Keratinocyte (primary cell): Measurements from ENCODE around the gene MCRIP2. TPM values are rescaled to one million over a fixed set of nuclear protein-coding genes. Genes with fewer than 3 reads are reported as not detected.

Experiments
- DNase-seq: peaks from one replicate; pipeline ENCODE4 v3.0.0-alpha.2; 2011; ENCODE audit warnings: low read depth, missing footprints, low spot score
- FAIRE-seq: peaks from 2 replicates; lab custom pipeline; 2011; peaks lifted over from hg19 to GRCh38; lab: Jason Lieb, UNC
- H2AFZ ChIP-seq: 2 replicates; pipeline ENCODE4 v1.6.0; 2012; ENCODE audit warnings: low read length, control low read depth, inconsistent platforms; ENCODE audit not compliant: control insufficient read depth
- H3K27ac ChIP-seq: 2 replicates; pipeline ENCODE4 v1.5.1; 2011; ENCODE audit warnings: low read length; ENCODE audit not compliant: control insufficient read depth, insufficient read depth
- H3K27me3 ChIP-seq: 3 replicates; pipeline ENCODE4 v1.6.0; 2011; ENCODE audit warnings: low read length; ENCODE audit not compliant: control insufficient read depth, insufficient read depth; ENCODE audit errors: extremely low read depth
- H3K36me3 ChIP-seq, 2 experiments: 2 replicates in 1 of 2; 3 replicates in 1 of 2; pipeline ENCODE4 v1.5.1; 2011; ENCODE audit warnings: low read length in 2 of 2, mild to moderate bottlenecking in 1 of 2; ENCODE audit not compliant: control insufficient read depth in 2 of 2, insufficient read depth in 2 of 2; ENCODE audit errors: extremely low read depth in 1 of 2
- H3K4me1 ChIP-seq: 3 replicates; pipeline ENCODE4 v1.5.1; 2011; ENCODE audit warnings: low read length; ENCODE audit not compliant: control insufficient read depth, insufficient read depth; ENCODE audit errors: extremely low read depth
- H3K4me2 ChIP-seq: 3 replicates; pipeline ENCODE4 v1.6.0; 2011; ENCODE audit warnings: low read depth, low read length; ENCODE audit not compliant: control insufficient read depth, insufficient read depth; ENCODE audit errors: extremely low read depth
- H3K4me3 ChIP-seq, 3 experiments: fragments of 200-600 bp in 1 of 3; sonication (generic) in 1 of 3; 2 replicates in 2 of 3; 3 replicates in 1 of 3; pipeline ENCODE4 v1.5.1; 2011 to 2016; ENCODE audit warnings: low read length in 3 of 3, mild to moderate bottlenecking in 3 of 3, control low read depth in 2 of 3, inconsistent platforms in 1 of 3, low read depth in 1 of 3, mixed read lengths in 1 of 3, mixed run types in 1 of 3, moderate library complexity in 1 of 3; ENCODE audit not compliant: control insufficient read depth in 2 of 3, insufficient read depth in 2 of 3; ENCODE audit errors: extremely low read depth in 1 of 3
- H3K79me2 ChIP-seq: 2 replicates; pipeline ENCODE4 v1.6.0; 2012; ENCODE audit warnings: low read length; ENCODE audit not compliant: control insufficient read depth, insufficient read depth
- H3K9ac ChIP-seq: 3 replicates; pipeline ENCODE4 v1.6.0; 2011; ENCODE audit warnings: low read length; ENCODE audit not compliant: control insufficient read depth, insufficient read depth; ENCODE audit errors: extremely low read depth
- H3K9me1 ChIP-seq: 3 replicates; pipeline ENCODE4 v1.6.0; 2011; ENCODE audit warnings: low read length; ENCODE audit not compliant: control insufficient read depth, insufficient read depth; ENCODE audit errors: extremely low read depth
- H3K9me3 ChIP-seq: 2 replicates; pipeline ENCODE4 v1.5.1; 2012; ENCODE audit warnings: low read depth, low read length; ENCODE audit not compliant: control insufficient read depth
- H4K20me1 ChIP-seq: 3 replicates; pipeline ENCODE4 v1.6.0; 2011; ENCODE audit warnings: low read length; ENCODE audit not compliant: control insufficient read depth, insufficient read depth; ENCODE audit errors: extremely low read depth
- CTCF ChIP-seq, 3 experiments: IDR thresholded peaks in 1 of 3; conservative IDR thresholded peaks in 1 of 3; optimal IDR thresholded peaks in 1 of 3; 2 replicates in 2 of 3; 3 replicates in 1 of 3; pipeline versions ENCODE3 to v1.5.1; 2011; ENCODE audit warnings: low read length in 3 of 3, mild to moderate bottlenecking in 3 of 3, moderate library complexity in 2 of 3, control low read depth in 1 of 3, inconsistent platforms in 1 of 3; ENCODE audit not compliant: insufficient read depth in 2 of 3; ENCODE audit errors: extremely low read depth in 1 of 3
- EZH2 ChIP-seq: IDR thresholded peaks from one replicate; pipeline ENCODE4 v1.6.1; 2012; ENCODE audit warnings: inconsistent platforms, mild to moderate bottlenecking, low read length, moderate library complexity
- dilution Hi-C: fragments of 300-500 bp; cut with MboI; formaldehyde crosslinking; loops from one replicate; pipeline ENCODE4 v1.7.0; 2020; ENCODE audit warnings: low sequenced_read_pairs; ENCODE audit not compliant: extremely low pct_ligation_motif_present
- polyA plus RNA-seq, 5 experiments: library from polyadenylated mRNA; depleted of rRNA in 3 of 5; stranded (reverse) in 3 of 5; stranded (forward) in 1 of 5; unstranded in 1 of 5; fragments of >200 nt; gene quantifications; 1 replicate in 1 of 5; 2 replicates in 3 of 5; 3 replicates in 1 of 5; pipeline versions ENCODE4 v1.2.1 to v1.2.3, GENCODE V29; 2011 to 2012; ENCODE audit warnings: missing spikeins in 2 of 5, low read depth in 1 of 5, low replicate concordance in 1 of 5

MCRIP2 gene
- polyA plus RNA-seq, 1 donor (not counting 4 experiments of a cell fraction or from before 2014, with no cell fraction given) = 8.1 TPM

- no peak for DNase-seq
- peaks cover 15% of the 10 kb centered on the region for H3K4me1 ChIP-seq
- H2AFZ ChIP-seq = no peak overlapping the region
- no peaks in the 10 kb centered on the region for H3K79me2 ChIP-seq
- H3K27me3 ChIP-seq = no peaks in the 10 kb centered on the region
- H3K4me3 ChIP-seq = no peak overlapping the region
- no peak overlapping the region for H3K9ac ChIP-seq
- dilution Hi-C loops = no loop called here
- no peaks in the 10 kb centered on the region for H3K9me3 ChIP-seq
- H3K27ac ChIP-seq = no peak overlapping the region
- no peak overlapping the region for H3K4me2 ChIP-seq
- H3K36me3 ChIP-seq = peaks cover 2 to 3% of the 10 kb centered on the region in 2 experiments
- no peaks in the 10 kb centered on the region for H3K9me1 ChIP-seq
- H4K20me1 ChIP-seq = no peaks in the 10 kb centered on the region
- FAIRE-seq = no peak
- no peak for TF ChIP-seq CTCF (optimal IDR thresholded peaks at IDR 0.05 in 1 of 3, IDR thresholded peaks at IDR 0.05 in 1 of 3, conservative IDR thresholded peaks at IDR 0.05 in 1 of 3; ENCODE audit: extremely low read depth in 1 of 3, insufficient read depth in 2 of 3, low read length in 3 of 3)
Measured at GRCh38 chr16:627454-628239, 14.0 kb upstream of the MCRIP2 start.

GRCh38 chr16:628321-629061, 13.1 kb upstream of the MCRIP2 start:
- H3K79me2 ChIP-seq = no peaks in the 10 kb centered on the region
- peaks cover 3 to 6% of the 10 kb centered on the region in 2 experiments for H3K36me3 ChIP-seq
- no peak overlapping the region for H3K27ac ChIP-seq
- H4K20me1 ChIP-seq = no peaks in the 10 kb centered on the region
- no peak overlapping the region for H3K9ac ChIP-seq
- DNase-seq (no peak), FAIRE-seq (no peak)
- H3K27me3 ChIP-seq = no peaks in the 10 kb centered on the region
- H3K9me3 ChIP-seq = no peaks in the 10 kb centered on the region
- no peak overlapping the region for H2AFZ ChIP-seq
- no peak overlapping the region for H3K4me3 ChIP-seq
- no peaks in the 10 kb centered on the region for H3K9me1 ChIP-seq
- peaks cover 12% of the 10 kb centered on the region for H3K4me1 ChIP-seq
- H3K4me2 ChIP-seq = no peak overlapping the region
- dilution Hi-C loops = no loop called here
- TF ChIP-seq CTCF (optimal IDR thresholded peaks at IDR 0.05 in 1 of 3, IDR thresholded peaks at IDR 0.05 in 1 of 3, conservative IDR thresholded peaks at IDR 0.05 in 1 of 3; ENCODE audit: extremely low read depth in 1 of 3, insufficient read depth in 2 of 3, low read length in 3 of 3) = no peak
- TF ChIP-seq EZH2 = no peak
